ENCODE measurements around the gene ZNF358.

- TF ChIP-seq CTCF (IDR thresholded peaks at IDR 0.05) (no peak), POLR2A (IDR thresholded peaks at IDR 0.05) (peak in 1 of 2 donors; percentile 28)
Observed at GRCh38 chr19:7515645-7516151, at the start of gene ZNF358.
